Tibial nerve (tissue), 4 donors: ENCODE measurements around the gene WSB2. TPM values are rescaled to one million over a fixed set of nuclear protein-coding genes. Genes with fewer than 3 reads are reported as not detected.

Experiments used
- DNase-seq, 2 donors: peaks; one replicate each; pipeline ENCODE4 v3.0.0-alpha.2; 2019; ENCODE audit warnings: low spot score in 2 of 2
- H3K27ac ChIP-seq, 4 donors: fragments of 200-600 bp; sonication (generic) in 3 of 4; one replicate each; pipeline ENCODE4 v1.5.1; 2017 to 2019; ENCODE audit warnings: mild to moderate bottlenecking in 1 of 4
- H3K27me3 ChIP-seq, 2 donors: fragments of 200-600 bp; sonication (generic) in 1 of 2; one replicate each; pipeline versions ENCODE4 v1.5.1 to v1.6.0; 2017 to 2019
- H3K36me3 ChIP-seq, 3 donors: fragments of 200-600 bp; sonication (generic); one replicate each; pipeline ENCODE4 v1.5.1; 2018 to 2019
- H3K4me1 ChIP-seq, 4 donors: fragments of 200-600 bp; sonication (generic) in 3 of 4; one replicate each; pipeline ENCODE4 v1.5.1; 2017 to 2019
- H3K4me3 ChIP-seq, 4 donors: fragments of 200-600 bp; sonication (generic) in 3 of 4; one replicate each; pipeline ENCODE4 v1.5.1; 2017 to 2019; ENCODE audit warnings: mild to moderate bottlenecking in 1 of 4, moderate library complexity in 1 of 4
- H3K9me3 ChIP-seq, 4 donors: fragments of 200-600 bp; sonication (generic) in 3 of 4; one replicate each; pipeline ENCODE4 v1.5.1; 2017 to 2019
- CTCF ChIP-seq, 5 experiments: fragments of 200-600 bp in 3 of 5; fragments of 450-650 bp in 2 of 5; sonication (generic) in 3 of 5; IDR thresholded peaks; one replicate each; pipeline ENCODE4 v1.5.1; 2016 to 2019; ENCODE audit warnings: antibody characterized with exemption in 5 of 5, mild to moderate bottlenecking in 3 of 5, moderate library complexity in 2 of 5
- EP300 ChIP-seq, 2 donors: sonication (generic); formaldehyde crosslinking; IDR thresholded peaks; one replicate each; pipeline ENCODE4 v1.6.1; 2017; ENCODE audit warnings: antibody characterized with exemption in 2 of 2, mild to moderate bottlenecking in 1 of 2
- POLR2A ChIP-seq, 2 donors: fragments of 450-650 bp; IDR thresholded peaks; one replicate each; pipeline ENCODE4 v1.6.1; 2017; ENCODE audit warnings: antibody characterized with exemption in 2 of 2, mild to moderate bottlenecking in 2 of 2, moderate library complexity in 2 of 2
- WGBS, 2 donors: methylation state at CpG; one replicate each; pipeline ENCODE4 v1.1.5; 2018; 5-methylcytosine and 5-hydroxymethylcytosine counted together
- total RNA-seq, 4 donors: library from RNA; depleted of rRNA; stranded (reverse); fragments of >200 nt; gene quantifications; one replicate each; pipeline ENCODE4 v1.1.0, GENCODE V29; 2016

Gene WSB2
- total RNA-seq, 4 donors from 2014 or later: 39.8 to 66.9 (median 48.0) TPM

GRCh38 chr12:118058881-118059280 lies 2.1 kb downstream of the WSB2 start:
- 85 to 88% methylated on average over 8 of the region's 8 CpGs for WGBS, 2 donors
- no peak overlapping the region for H3K4me3 ChIP-seq
- peaks cover 0 to 67% (median 14%) of the 10 kb centered on the region in 4 donors for H3K4me1 ChIP-seq
- H3K9me3 ChIP-seq: no peaks in the 10 kb centered on the region
- DNase-seq: no peak
- H3K36me3 ChIP-seq: peaks cover 0 to 2% (median 0%) of the 10 kb centered on the region in 3 donors
- H3K27me3 ChIP-seq: no peaks in the 10 kb centered on the region
- H3K27ac ChIP-seq: peak overlapping the region in 3 of 4 donors; percentile 92 to 99 (median 97)
- TF ChIP-seq POLR2A (IDR thresholded peaks at IDR 0.05): no peak
- TF ChIP-seq EP300 (IDR thresholded peaks at IDR 0.05): no peak
- no peak for TF ChIP-seq CTCF (IDR thresholded peaks at IDR 0.05)

GRCh38 chr12:118058227-118058626 lies 2.8 kb downstream of the WSB2 start:
- TF ChIP-seq CTCF (IDR thresholded peaks at IDR 0.05) (no peak), EP300 (IDR thresholded peaks at IDR 0.05) (no peak), POLR2A (IDR thresholded peaks at IDR 0.05) (no peak)

GRCh38 chr12:118055865-118056773 lies 4.9 kb downstream of the WSB2 start:
- H3K9me3 ChIP-seq: no peaks in the 10 kb centered on the region
- DNase-seq: no peak
- H3K27me3 ChIP-seq: no peaks in the 10 kb centered on the region
- peak overlapping the region in 2 of 4 donors; percentile 5 to 21 for H3K27ac ChIP-seq
- H3K36me3 ChIP-seq: peaks cover 0 to 9% (median 0%) of the 10 kb centered on the region in 3 donors
- no peak overlapping the region for H3K4me3 ChIP-seq
- WGBS, 2 donors: 61 to 73% methylated on average over 13 of the region's 13 CpGs
- TF ChIP-seq CTCF (IDR thresholded peaks at IDR 0.05) (no peak), EP300 (IDR thresholded peaks at IDR 0.05) (no peak), POLR2A (IDR thresholded peaks at IDR 0.05) (no peak)
- peaks cover 0 to 79% (median 33%) of the 10 kb centered on the region in 4 donors for H3K4me1 ChIP-seq

More at GRCh38 chr12:118058227-118058626, 2.8 kb downstream of the WSB2 start:
- H3K4me1 ChIP-seq: peaks cover 0 to 67% (median 20%) of the 10 kb centered on the region in 4 donors
- H3K27me3 ChIP-seq: no peaks in the 10 kb centered on the region
- no peak overlapping the region for H3K4me3 ChIP-seq
- no peak for DNase-seq
- 94 to 97% methylated on average over 7 of the region's 7 CpGs for WGBS, 2 donors
- H3K9me3 ChIP-seq: no peaks in the 10 kb centered on the region
- no peaks in the 10 kb centered on the region for H3K36me3 ChIP-seq
- H3K27ac ChIP-seq: peak overlapping the region in 1 of 4 donors; percentile 99

- Histone ChIP-seq H3K27ac (peak overlapping the region in 2 of 4 donors; percentile 5 to 33), H3K9me3 (no peaks in the 10 kb centered on the region), H3K4me1 (peaks cover 0 to 79% (median 32%) of the 10 kb centered on the region in 4 donors), H3K36me3 (peaks cover 0 to 18% (median 0%) of the 10 kb centered on the region in 3 donors), H3K4me3 (no peak overlapping the region), H3K27me3 (no peaks in the 10 kb centered on the region)
- WGBS, 2 donors: 74 to 81% methylated on average over 2 of the region's 2 CpGs
- peak in 1 of 2 donors; percentile 29 for DNase-seq
- TF ChIP-seq CTCF (IDR thresholded peaks at IDR 0.05): peak in 3 of 5 experiments; percentile 24 to 44 (median 39)
- no peak for TF ChIP-seq EP300 (IDR thresholded peaks at IDR 0.05)
- no peak for TF ChIP-seq POLR2A (IDR thresholded peaks at IDR 0.05)
Measured at GRCh38 chr12:118055144-118055557, 5.8 kb downstream of the WSB2 start.
